ENCODE data around the gene CENATAC.

DNA sequence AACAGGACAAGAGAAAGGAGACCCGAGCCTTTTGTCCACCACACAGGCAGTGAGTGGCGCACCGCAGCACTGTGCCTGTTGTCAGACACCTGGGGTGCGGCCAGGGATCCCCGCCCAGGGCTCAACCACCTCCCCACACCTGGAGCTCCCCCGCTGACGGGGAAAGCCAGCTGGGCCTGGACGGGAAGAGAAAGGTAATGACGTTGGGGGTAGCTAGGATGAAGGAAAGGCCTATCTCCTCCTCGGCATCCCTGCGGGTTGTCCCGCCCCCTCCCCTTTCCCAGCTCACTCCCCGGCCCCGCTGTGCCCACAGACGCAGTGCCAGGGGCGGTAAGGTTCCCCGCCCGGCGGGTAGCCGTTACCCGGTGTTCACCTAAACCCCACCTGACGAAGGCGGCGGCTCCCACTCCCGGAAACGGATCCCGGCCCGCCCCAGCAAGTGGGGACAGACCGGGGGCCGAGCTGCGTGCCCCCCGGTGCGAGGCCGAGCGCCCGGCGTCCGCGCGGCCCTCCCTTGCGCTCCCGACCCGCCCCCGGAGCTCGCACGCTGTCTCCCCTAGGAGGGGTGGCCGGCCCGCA lies 58.6 kb downstream of the CENATAC start:
- TF ChIP-seq, protein P1, sequence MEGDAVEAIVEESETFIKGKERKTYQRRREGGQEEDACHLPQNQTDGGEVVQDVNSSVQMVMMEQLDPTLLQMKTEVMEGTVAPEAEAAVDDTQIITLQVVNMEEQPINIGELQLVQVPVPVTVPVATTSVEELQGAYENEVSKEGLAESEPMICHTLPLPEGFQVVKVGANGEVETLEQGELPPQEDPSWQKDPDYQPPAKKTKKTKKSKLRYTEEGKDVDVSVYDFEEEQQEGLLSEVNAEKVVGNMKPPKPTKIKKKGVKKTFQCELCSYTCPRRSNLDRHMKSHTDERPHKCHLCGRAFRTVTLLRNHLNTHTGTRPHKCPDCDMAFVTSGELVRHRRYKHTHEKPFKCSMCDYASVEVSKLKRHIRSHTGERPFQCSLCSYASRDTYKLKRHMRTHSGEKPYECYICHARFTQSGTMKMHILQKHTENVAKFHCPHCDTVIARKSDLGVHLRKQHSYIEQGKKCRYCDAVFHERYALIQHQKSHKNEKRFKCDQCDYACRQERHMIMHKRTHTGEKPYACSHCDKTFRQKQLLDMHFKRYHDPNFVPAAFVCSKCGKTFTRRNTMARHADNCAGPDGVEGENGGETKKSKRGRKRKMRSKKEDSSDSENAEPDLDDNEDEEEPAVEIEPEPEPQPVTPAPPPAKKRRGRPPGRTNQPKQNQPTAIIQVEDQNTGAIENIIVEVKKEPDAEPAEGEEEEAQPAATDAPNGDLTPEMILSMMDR (IDR thresholded peaks at IDR 0.05), result no peak
- no peak for TF ChIP-seq EP300 (IDR thresholded peaks at IDR 0.05)

Measured in tibial nerve (tissue), 4 donors.